ENCODE measurements around the gene MMP8. TPM values are rescaled to one million over a fixed set of nuclear protein-coding genes. Genes with fewer than 3 reads are reported as not detected.

MMP8 gene
- total RNA-seq, 2 donors from 2014 or later = 0.67 to 1.2 TPM

DNA sequence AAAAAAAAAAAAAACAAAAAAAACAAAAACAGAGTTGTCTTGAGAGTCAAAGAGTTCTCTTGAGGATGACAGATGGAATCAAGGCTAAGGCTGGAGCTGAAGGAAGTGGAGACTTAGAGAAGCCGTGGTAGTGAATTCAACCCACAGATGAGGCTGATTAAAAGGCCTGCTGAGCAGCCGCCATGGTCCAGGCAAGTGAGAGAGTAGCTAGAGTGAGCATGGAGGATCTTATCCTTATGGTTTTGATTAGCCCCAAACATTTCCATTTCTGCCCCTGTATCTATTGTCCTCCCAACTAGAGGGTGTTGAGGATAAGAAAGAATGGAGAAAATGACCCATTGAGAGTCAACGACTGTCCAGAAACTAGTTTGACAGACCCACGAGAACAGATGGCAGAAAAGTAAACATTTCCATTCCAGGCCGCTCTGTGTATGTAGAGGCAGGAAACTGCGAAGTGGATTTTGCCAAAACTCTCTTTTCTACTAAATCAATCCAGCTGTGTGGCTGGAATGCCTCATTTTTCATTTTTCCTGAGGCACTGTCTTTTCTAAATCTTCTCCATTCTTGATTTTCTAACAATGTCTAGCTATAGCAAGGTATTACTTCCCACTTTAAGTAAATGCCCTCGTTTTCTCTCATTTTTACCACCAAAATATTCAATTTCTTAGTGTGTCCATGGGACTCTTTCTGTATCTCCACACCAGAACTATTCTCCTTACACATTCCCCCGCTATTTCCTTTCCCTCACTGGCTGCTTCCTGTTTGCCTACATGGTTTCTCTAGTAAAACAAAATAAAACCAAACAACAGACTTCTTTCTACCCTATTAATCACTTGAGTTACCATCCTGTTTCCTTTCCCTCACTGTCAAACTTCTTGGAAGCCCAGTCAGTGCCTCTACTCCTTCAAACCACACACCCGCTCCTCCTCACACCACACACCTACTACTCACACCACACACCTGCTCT is 5.4 kb upstream of the MMP8 start:
- DNase-seq (ENCODE audit: low spot score) = no peak
- intact Hi-C loops (cut with DNase I) = no loop called here

DNA sequence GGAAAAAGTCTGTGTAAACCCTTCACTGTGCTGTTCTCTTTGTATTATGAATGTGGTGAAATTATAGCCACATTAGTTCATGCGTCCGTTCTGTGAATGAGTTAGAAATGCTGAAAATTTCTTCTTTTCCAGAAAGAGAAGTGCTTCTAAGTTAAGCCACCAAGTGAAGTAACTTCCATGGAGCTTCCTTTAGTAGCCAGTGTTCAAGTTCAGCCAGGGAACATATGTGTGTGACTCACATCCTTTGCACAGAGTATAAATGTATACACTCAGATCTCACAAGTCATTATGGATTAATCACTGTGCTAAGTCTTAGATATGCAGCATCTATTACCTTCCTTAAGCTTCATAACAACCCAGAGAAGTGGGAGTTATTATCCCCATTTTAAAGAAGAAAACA is 3.1 kb upstream of the MMP8 start:
- no peak for DNase-seq (ENCODE audit: low spot score)
- intact Hi-C loops (cut with DNase I) = no loop called here

DNA sequence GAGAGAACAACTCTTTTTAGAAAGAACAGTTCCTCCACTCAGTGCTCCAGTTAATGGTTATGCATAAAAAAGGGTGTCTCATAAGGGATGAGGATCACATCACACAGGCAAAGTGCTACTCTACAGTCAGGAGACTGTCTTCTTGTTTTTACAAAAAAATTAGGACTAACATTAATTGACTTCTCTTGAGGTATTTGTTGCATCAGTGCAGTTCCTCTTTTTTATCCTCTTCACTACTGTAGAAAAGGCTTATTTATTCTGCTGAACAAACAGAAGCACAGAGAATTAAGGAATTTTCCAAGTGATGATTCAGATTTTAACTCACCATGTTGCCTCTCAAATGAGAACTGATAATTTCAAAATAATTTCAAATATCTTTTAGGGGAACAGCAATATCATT is 1.9 kb downstream of the MMP8 start:
- intact Hi-C loops (cut with DNase I) = no loop called here
- no peak for DNase-seq (ENCODE audit: low spot score)

DNA sequence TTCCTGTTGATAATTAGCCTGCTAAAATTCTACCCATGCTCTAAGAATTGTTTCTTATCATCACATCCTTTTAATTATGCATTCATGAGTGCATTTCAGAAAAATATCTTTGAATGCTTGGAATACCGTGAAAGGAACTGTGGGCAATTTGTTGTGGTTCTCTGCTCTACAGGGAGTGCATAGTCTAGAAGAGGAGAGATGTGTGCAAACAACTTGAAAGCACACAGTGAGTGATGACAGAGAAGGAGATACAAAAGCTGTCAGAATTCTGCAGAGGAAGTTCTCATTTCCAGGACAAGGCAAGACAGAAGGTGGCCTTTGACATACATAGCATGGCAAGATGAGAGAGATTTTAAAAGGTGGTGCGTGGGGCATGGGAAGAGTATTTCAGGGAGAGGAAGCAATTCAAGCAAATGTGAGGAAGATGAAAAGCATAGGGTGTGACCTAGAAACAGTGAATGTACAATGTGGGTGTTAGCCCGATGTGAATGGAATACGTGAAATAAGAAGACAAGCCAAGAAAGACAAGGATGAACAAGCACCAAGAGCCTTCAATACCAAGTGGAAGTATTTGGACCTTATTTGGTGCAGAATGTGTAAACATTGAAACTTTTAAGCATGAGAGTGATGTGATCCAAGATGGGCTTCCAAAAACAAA is 5.0 kb downstream of the MMP8 start:
- no peak for DNase-seq (ENCODE audit: low spot score)
- intact Hi-C loops (cut with DNase I) = no loop called here

DNA sequence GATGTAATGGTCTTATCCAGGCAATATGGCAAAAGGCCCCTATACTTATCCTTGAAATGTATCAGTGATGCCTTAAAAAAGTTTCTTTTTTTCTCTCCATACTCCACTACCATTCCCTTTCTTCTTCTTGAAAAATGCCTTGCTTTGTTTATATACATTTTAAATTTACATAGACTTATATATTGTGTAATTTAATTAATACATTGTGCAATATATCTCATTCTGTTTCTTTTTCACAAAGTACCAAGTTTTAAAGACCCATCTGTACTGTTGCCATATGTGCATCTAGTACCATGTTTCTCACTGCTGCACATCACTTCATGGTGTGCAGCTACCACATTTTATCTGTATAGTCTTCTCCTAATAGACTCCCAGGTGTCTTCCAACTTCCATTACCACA is 7.5 kb downstream of the MMP8 start:
- no peak for DNase-seq (ENCODE audit: low spot score)

DNA sequence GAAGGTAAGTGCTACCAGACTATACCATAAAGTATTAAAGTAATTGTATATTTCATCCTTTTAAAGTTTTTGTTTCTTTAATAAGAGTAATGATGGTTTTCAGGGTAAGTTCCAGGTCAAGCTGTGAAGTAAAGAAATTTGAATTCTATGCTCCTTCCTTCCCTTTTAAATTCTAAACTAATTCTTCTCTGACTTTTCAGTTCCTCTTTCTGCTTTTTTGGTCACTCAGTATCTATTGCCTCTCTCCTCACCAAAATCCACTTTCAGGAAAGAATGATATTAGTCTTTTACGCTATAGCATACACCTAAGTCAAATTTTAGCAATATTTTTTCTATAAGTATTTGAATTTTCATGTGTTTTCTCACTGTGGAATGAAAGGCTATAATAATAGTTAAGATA is 8.2 kb downstream of the MMP8 start:
- no peak for DNase-seq (ENCODE audit: low spot score)
- intact Hi-C loops (cut with DNase I) = no loop called here

More for the DNA sequence above, 7.5 kb downstream of the MMP8 start:
- intact Hi-C loops (cut with DNase I) = no loop called here

DNA sequence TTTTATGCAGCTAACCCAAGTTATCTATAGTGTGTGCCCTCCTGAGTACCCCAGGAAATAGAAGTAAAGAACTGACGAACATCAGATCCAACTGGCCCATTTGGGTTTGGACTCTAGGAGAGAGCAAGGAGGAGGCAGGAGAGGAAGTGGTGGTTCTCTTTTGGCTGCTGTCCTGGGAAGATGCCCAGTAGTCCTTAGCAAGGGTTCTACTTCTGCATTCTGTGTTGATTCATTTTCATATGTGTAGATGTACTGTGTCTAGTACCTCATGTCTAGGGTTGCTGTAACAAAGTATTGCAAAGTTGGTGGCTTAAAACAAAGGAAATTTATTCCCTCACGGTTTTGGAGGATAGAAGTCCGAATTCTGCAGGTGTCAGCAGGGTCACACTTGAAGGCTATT is 12.6 kb downstream of the MMP8 start:
- DNase-seq (ENCODE audit: low spot score) = no peak

DNA sequence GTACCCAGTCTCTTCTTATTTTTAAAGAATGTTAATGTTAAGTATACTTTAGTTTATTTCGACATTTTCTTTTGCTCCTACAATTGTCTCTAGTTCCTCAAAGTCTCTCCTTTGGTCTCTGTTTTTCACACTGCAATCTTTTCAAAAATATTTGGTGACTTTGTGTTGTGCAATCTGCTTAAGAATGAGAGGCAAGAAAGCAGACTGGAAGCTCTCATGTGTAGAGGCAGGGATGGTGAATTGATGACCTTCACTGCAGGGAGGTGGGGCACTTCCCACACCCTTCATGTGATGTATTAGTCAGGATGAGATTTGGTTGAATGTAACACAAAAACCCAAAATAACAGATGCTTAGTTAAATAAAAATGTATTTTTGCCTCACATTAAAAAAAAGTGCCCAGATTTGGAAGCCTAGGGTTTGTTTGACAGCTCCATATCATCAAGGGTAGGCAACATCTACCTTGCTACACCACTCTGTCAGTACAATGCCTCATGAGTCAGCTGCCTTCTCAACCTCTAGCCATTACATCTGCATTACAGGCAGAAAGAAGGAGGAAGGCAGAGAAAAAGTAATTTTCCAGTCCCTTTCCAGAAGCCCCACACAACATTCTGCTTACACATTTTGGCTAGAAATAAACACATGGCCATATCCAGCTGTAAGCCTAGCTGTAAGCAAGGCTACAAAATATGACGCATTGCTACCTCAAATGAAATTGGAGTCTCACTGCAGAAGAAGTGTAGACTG is 15.4 kb downstream of the MMP8 start:
- intact Hi-C loops (cut with DNase I) = no loop called here
- DNase-seq (ENCODE audit: low spot score) = no peak

More for the DNA sequence above, 12.6 kb downstream of the MMP8 start:
- intact Hi-C loops (cut with DNase I) = no loop called here

DNA sequence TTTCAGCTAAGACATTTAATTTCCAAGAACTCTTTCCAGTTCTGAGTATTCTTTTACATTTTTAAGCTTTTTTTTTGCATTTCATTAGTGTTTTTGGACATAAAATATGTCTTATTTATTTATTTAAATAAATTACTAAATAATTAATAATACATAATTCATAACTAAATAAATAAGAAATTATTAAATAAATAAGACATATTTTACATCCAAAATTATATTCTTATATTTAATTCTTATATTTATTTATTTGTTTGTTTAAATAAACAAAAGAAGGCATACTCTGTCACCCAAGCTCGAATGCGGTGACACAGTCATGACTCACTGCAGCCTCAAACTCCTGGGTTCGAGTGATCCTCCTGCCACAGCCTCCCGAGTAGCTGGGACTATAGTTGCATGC is 16.1 kb downstream of the MMP8 start:
- intact Hi-C loops (cut with DNase I) = no loop called here
- no peak for DNase-seq (ENCODE audit: low spot score)

DNA sequence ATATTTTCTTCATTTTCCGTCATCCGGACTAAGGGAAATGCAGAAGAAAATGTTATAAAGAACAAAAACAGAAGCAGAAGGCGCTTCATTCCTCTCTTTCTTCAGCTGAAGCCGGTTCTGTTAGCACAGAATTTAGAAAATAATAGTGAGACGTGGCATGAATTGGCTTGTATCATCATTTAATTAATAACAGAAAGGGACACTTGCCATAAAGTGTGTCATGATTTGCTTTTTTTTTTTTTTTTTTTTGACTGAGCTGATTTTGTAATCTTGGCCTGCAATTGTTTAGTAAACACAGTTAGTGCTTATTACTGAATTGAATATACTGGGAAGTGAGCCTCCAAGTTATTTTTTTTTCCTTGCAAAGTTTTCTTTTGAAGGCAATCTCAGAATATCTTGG is 19.1 kb downstream of the MMP8 start, which contains the start of gene MMP27:
Gene MMP27, minus strand, starts transcription at position 144 of the 400 bp plus-strand sequence. Its CDS starts 55 bp downstream, at position 89.
- intact Hi-C loops (cut with DNase I) = no loop called here
- no peak for DNase-seq (ENCODE audit: low spot score)

DNA sequence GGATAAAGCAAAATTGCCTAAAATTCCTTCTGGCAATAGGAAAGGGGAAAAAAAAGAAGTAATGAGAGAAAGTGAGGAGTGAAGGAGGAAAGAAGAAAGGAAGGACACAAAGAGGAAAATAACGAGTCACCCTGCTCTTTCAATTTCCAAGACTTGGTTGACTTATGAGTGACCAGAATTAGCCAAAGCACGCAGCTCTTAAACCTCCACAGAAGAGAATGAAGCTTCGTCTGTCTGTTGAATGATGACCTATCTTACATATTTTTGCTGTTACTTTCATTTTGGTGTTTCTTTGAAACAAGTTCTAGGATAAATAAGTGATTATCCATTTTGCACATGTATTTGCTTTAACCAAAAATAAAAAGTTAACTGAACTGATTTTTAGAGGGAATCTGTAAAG is 19.9 kb downstream of the MMP8 start:
- no peak for DNase-seq (ENCODE audit: low spot score)
- intact Hi-C loops (cut with DNase I) = no loop called here

DNA sequence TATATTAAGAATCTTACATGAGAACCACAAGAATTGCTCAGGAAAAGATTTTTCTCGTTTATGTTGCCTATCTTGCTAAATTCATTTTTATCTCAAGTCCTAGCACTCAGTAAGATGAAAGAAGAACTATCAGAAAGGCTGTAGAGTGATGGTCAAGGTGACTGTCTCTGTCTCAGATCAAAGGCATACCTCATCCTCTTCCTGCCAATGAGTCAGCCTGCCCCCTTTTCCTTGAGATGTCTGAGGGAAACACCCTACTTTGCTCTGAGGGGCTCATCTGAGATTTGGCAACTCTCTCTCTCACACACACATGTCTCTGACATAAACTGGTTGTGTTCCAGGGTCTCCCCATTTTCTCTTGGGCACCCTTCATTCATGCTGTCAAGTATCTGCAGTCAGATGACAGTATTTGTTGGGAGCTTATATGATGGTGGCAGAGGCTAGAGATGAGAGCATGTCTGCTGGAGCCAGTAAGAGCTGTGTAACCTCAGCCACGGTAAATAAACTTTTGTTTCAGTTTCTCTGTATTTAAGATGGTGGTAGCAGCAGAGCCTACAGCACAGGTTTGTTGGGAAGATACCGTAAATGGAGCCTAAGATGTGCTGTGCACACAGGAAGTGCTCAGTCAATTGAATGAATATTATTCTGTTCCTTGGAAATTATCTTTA is 20.8 kb downstream of the MMP8 start:
- DNase-seq (ENCODE audit: low spot score) = no peak
- intact Hi-C loops (cut with DNase I) = no loop called here

DNA sequence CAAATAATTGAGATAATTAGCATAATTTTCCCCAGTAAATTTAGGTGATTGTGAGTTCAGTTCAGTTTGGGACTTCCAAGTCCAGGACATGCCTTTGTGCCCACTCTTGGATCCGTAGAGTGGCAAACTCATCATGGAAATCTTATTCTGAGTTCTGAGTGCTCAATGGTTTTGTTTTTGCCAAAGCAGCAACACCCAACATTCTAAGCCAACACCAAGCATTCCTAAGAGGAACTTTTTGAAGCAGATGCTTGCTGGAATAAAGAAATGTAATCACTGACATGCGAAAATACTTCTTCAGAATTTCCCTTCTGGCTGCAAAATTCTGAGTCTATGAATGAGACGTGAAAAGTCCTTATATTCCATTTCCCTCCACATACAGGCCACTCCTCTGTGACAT is 29.6 kb downstream of the MMP8 start:
- no peak for DNase-seq (ENCODE audit: low spot score)
- intact Hi-C loops (cut with DNase I) = no loop called here

DNA sequence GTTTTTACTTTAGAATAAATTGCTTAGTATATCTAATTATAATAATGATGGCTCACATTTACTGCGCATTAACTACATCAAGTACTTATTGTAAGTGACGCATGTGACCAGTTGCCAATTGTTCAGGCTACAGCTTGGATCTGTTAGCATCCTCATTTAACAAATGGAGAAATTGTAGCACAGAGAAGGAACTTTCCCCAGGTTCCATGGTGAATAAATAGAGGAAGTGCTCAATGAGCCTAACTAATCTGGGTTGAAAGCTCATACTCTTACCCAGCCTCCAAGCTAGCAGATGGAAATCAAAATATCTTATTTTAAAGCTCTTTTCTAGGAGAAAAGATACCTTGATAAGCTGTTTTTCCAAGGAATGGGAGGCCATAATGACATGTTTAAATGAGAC is 39.0 kb downstream of the MMP8 start:
- DNase-seq (ENCODE audit: low spot score) = no peak
- intact Hi-C loops (cut with DNase I) = no loop called here

DNA sequence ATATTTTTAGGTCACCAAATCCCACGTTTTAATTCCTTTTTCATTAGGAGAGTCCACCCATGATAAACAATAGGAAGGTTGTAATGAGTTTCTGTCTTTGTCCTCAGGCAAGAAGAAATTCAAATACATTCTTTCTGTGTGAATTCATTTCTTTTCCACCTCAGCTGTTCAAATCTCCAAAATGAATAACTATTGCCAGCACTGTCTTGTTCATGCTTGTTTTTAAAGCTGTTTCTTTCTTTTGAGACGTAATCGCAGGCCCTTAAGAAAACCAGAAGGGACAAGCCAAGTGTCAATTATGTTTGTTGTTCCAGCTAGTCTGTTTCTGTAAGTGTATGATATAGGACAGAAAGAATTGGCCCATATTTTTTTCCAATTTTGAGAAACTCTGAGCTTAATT is 39.4 kb downstream of the MMP8 start:
- no peak for DNase-seq (ENCODE audit: low spot score)
- intact Hi-C loops (cut with DNase I) = no loop called here

DNA sequence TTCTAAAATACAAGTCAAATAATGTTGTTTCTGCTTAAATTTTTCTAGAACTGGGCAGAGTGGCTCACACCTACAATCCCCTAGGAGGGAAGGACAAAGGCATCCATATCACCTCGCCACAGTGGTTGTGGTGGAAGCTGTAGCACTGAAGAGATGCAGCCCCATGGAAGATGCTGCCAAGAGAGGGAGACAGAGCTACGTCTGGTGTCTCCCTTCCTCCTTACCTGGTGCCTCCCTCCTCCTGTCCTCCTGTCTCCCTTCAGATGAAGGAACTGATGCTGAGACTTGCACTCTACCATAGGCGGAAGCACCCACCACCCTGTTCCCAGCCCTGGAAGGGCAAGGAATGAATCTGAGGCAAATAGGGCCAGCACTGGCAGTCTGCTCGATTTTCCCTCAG is 41.5 kb downstream of the MMP8 start:
- DNase-seq (ENCODE audit: low spot score) = no peak
- intact Hi-C loops (cut with DNase I) = no loop called here

DNA sequence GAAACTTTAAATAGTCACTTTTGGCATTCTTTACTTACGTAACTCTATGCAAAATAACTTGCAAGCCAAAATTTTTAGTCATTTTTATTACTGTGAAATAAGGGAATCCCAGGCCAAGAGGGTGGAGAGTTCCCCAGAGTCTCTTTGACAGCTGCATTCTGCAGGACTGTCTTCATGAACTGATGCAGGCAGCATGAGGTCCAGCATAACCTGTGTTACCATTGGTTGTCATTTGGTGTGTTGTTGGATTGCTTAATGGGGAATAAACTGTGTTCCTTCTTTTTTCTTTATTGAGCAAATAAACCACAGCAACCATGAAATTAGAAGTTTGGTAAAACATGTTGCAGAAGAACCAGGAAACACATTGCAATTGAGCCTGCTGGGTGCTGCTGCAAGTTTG is 43.8 kb downstream of the MMP8 start:
- intact Hi-C loops (cut with DNase I) = no loop called here
- no peak for DNase-seq (ENCODE audit: low spot score)

DNA sequence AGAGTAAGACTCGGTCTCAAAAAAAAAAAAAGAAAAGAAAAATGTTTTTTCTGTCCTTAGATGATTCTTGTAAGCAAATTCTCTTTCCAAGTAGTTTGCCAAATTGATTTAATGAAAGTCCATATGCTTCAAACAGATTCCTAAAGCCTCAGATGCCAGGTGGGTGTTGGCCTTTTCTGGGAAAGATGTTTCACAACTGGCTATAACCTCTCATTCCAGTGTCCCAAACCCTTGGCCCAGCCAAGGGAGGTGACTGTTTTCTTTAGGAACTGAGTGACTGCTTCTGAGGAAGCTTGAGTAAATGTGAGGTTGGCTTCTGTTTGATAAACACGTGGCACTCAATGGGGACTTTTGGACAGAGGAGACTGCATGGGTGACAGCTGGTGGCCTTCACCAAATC is 46.7 kb downstream of the MMP8 start:
- intact Hi-C loops (cut with DNase I) = no loop called here
- DNase-seq (ENCODE audit: low spot score) = no peak

DNA sequence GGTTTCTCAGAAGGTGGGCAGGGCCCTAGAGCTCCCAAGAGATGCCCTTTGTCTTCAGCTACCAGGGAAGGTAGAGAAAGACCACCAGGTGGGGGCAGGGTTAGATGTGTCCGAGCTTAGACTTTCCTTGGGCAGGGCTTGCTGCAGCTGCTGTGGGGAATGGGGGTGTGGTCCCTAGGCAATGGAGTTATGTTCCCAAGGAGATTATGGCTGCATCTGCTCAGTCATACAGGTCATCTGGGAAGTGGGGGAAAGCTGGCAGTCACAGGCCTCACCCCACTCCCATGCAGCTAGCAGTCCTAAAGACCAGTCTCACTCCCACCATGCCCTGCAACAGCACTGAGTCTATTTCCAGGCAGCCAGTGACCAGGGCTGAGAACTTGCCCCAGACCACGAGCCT is 48.7 kb downstream of the MMP8 start:
- intact Hi-C loops (cut with DNase I) = no loop called here
- no peak for DNase-seq (ENCODE audit: low spot score)

DNA sequence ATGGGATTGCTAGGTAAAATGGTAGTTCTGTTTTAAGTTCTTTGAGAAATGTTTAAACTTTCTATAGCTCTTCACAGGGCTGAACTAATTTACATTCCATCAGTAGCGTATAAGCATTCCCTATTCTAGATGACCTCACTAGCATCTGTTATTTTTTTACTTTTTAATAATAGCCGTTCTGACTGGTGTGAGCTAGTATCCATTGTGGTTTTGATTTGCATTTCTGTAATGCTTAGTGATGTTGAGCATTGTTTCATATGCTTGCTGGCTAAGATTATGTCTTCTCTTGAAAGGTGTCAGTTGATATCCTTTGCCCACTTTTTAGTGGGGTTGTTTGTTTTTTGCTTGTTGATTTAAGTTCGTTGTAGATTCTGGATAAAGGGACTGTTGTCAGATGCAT is 55.1 kb downstream of the MMP8 start:
- DNase-seq (ENCODE audit: low spot score) = no peak
- intact Hi-C loops (cut with DNase I) = no loop called here

All from posterior vena cava (tissue), 2 donors.